HG03280 (cell line): ENCODE results near the gene DPY19L3.
"Not testable (repeated sequence)": the region's sequence is repeated elsewhere in the genome, so short reads cannot be mapped to it uniquely, and the experiment has no call there.

Experiments used
- ATAC-seq: cut with Tn5 transposase; IDR thresholded peaks from one replicate; pipeline ENCODE4 v1.9.1; 2021; ENCODE audit warnings: mild to moderate bottlenecking, moderate library complexity; ENCODE audit not compliant: unreplicated experiment

Gene DPY19L3

GRCh38 chr19:32388393-32388855 is 17.1 kb upstream of the DPY19L3 start:
- ATAC-seq: no peak

DNA sequence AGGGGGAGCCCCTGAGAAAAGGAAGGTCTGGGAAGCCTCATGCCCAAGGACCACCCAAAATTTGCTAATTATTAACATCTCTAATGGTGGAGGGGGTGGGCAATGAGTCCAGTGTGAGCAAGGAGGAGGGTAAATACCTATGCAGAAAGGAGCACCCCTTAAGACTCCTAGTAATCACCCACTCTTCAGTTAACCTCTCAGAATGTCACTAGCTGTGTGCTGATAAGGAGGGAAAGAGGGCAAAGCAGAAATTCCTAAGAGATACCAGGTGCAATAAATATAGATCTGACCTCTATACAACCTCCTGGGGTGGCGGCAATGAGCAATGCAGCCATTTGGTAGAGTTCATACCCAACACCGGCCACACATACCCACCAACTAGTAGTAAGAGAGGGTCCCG is 12.7 kb upstream of the DPY19L3 start:
- no peak for ATAC-seq

GRCh38 chr19:32396046-32396652 is 9.4 kb upstream of the DPY19L3 start:
- no peak for ATAC-seq

DNA sequence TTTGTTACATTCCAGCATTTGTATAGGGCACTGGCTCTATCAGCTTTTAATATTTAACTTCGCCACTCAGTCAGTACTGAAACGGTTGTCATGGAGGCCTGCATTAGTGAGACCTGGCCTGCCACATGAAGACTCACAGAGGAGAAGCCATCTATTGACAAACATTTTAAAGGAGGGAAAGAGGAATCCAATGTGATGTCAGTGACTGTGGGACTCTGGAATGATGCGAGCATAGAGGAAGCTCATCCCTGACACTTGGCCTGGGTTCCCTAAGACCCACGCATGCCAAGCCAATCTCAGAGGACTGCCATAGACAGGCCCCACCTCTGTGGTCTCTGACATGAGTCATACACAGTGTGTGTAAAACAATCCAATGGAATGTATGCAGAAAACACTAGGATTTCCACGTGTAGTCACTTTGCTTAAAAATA is 7.9 kb upstream of the DPY19L3 start:
- ATAC-seq: no peak

DNA sequence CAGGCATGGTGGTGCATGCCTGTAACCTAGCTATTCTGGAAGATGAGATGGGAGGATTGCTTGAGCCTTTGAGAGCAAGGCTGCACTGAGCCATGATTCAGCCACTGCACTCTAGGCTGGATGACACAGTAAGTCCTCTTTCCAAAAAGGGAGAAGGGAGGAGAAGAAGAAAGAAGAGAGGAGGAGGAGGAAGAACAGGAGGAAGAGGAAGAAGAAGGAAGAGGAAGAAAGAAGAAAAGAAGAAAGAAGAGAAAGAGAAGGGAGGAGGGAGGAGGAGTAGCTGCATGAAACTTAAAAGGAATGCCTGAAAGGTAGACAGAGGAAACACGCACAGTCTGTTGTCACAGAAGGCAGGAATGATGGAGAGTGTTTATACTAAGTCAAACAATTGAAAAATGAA is 3.6 kb upstream of the DPY19L3 start:
- ATAC-seq: no peak

DNA sequence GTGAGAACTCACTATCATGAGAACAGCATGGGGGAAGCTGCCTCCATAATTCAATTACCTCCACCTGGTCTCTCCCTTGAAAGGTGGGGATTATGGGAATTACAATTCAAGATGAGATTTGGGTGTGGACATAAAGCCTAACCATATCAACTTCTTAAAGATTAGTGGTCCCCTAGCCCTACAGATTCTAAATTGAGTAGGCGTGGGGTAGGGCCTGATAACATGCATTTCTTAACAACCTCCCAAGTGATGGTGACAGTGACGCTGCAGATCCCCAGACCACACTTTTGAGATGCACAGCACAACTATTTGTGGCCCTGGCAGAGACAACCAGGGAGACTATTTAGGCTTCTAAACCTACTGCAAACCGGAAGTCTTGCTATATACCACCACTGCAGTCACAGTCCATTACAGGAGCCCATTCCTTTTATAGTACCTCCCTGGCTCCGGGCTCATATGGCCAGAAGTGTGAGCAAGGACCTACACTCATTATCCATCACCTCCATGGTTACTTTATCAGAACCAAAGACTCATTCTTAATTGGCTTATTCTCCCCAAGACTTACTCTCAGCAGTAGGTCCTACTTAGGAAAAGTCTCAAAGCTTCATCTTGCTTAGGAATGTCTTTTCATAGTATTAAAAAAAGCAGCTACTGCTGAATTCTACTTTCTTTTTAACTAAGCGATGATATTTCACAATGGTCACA is 2.1 kb upstream of the DPY19L3 start:
- no peak for ATAC-seq

DNA sequence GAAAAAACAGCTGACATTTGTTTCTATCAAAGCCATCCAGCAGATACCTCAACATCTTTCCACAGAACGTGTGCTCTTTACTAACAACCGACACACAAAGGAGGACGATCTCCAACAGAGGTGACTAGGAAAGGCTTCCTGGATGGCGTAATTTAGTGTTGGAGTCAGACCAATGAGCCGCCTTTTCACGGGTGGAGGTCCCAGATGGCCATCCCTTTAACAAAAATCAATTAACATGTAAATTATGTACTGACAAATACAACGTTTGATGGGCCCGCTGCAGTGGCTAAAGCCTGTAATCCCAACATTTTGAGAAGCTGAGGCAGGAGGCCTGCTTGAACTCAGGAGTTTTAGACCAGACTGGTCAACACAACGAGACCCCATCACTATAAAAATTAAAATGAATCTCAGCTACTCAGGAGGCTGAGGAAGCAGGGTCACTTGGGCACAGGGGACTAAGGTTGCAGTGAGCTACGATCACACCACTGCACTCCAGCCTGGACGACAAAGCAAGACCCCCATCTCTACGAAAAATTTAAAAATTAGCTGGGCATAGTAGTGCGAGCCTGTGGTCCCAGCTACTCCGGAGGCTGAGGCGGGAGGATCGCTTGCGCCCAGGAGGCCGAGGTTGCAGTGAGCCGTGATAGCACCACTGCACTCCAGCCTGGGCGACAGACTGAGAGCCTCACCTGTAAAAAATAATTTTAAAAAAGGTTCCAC is 1.2 kb upstream of the DPY19L3 start:
- no peak for ATAC-seq

DNA sequence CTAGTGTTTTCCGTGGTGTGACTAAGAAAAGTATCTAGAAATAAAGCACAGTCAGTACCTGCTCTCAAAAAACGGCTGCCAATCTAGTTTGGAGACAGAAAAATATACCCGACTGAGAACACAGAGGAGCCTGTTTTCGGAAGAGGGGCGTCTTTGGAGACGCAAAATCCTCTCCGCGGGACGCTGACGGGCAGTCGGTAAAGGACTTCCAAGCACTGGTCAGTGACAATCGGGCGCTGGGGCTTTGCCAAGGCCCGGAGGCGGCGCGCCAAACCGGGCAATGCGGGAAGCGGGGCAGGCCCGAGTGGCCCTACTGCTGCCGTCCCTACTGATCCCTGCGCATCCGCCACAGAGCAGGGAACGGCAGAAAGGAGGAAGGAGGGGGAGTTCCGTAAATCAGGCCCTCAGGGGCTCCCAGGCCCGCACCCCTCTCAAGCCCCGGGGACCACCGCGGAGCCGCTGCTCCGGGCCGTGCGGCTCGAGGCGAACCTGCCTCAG is 588 bp upstream of the DPY19L3 start:
- ATAC-seq: no peak

GRCh38 chr19:32406161-32407003 is 812 bp downstream of the DPY19L3 start:
- no peak for ATAC-seq

DNA sequence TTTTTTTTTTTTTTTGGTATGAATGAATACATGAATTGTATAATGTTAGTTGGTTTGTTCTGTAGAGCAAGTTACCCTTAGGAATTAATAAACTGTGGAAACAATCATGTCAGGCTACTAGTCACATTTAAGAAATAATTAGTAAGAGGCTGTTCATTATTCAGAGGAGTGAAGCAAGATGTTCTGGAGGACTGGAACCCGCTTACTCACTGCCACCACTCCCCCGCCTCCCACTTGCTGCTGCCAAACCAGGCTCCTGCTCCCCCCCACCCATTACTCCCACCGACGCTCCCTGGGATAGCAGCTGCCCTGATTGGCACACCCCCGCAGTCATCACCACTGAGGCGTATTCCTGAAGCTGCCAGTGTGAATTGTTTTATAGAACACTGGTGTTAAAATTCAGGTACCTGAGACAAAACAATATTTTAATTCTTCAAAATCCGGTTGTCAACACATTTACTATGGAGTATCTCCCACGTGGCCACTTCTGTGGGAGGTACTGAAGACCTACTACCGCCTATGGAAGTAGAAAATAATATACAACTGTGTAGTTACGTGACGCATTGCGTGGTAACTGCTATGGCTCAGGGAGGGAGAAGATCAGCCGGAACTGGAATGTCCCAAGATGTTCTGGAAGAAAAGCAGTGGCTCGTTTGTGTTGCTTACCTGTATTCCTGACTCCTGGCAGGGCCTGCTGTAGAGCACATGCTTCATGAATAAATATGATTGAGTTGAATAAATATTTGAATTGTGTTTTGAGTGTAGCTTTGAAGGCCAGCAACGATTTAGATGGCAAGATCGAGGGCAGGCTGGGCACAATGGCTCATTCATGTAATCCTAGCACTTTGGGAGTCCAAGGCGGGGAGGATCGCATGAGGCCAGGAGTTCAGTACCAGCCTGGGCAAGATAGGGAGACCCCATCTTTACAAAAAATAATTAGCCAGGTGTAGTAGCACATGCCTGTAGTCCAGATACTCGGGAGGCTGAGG is 1.7 kb downstream of the DPY19L3 start:
- ATAC-seq: no peak

DNA sequence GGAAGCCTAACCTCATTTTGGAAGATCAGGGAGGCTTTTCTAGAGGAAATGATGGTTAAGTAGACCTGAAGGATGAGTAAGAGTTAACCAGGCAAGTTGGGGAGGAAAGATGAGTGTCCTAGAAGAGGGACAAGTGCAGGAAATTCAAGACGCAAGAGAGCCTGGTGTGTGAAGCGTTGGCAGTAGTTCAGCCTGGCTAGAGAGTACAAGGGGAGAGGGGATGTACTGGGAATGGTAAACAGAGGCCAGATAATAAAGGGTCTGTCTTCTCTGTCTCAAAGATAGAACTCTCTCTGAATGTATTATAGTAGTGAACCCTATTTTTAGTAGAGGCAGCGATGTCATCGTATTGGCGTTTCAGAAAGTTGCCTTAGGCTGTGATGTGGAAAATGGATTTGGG is 9.7 kb downstream of the DPY19L3 start:
- ATAC-seq: no peak

DNA sequence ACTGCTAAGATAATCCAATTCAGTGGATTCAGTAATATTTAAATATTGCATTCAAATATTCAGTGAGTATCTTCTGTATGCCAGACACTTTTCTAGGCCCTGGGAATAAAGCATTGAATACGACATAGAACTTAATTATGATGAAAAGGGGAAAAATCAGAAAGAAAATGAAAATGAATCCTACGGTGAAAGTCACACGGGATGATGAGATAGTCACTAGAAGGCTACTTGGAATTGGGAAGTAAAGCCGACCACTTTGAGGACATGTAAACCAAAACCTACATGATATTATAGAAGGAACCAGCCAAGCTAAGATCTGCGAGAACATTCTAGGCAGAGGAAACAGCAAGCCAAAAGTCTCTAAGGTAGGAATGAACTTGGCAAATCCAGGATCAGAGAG is 10.1 kb downstream of the DPY19L3 start:
- no peak for ATAC-seq

- ATAC-seq: no peak
These were observed 11.3 kb downstream of the DPY19L3 start for GRCh38 chr19:32416749-32417456.

- no peak for ATAC-seq
These were observed 12.6 kb downstream of the DPY19L3 start for GRCh38 chr19:32418155-32418554.

- ATAC-seq: no peak
These were observed 16.2 kb downstream of the DPY19L3 start for GRCh38 chr19:32421589-32422361.

DNA sequence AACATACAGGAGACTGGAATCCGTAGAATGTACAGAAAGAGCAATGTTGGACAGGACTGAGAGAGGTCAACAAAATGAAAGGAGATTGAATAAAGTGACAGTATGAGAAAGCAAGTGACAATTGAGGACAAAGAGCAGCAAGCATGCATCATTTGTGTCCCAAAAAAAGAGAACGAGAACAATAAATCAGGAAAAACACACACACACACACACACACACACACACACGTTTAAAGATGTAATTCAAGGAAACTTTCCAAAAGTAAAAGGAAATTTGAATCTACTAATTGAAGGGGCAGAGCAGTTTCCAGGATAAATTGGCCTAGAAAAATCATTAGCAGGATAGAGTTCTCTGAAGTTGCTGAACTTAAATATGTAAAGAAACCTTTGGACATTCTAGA is 16.9 kb downstream of the DPY19L3 start:
- no peak for ATAC-seq

- not testable (repeated sequence) for ATAC-seq
These were observed 18.4 kb downstream of the DPY19L3 start for GRCh38 chr19:32423944-32424343.

- ATAC-seq: no peak
These were observed 22.0 kb downstream of the DPY19L3 start for GRCh38 chr19:32427536-32427935.
